ENCODE results near the gene CLEC12A.
"Not testable (repeated sequence)": the region's sequence is repeated elsewhere in the genome, so short reads cannot be mapped to it uniquely, and the experiment has no call there.

Gene CLEC12A

DNA sequence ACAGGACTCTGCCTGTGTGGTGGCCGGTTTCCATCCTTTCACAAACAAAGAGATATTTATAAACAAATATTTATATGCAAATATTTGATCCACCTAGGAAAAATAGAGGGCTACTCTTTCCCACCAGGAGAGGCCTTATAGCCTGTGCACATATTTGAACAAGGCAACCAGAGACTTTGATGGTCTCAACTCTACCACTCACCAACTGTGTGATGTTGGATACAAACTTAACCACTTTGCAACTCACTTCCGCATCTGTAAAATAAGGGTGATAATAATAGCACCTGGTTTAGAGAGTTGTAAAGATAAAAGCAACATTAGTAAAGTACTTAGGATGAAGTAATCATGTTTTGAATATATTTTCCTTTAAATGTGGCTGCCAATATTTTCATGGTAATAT is 1.5 kb upstream of the CLEC12A start:
- DNase-seq (ENCODE audit: low read depth in 2 of 2), result no peak

GRCh38 chr12:9973949-9974348 is 2.7 kb downstream of the CLEC12A start:
- no peak for DNase-seq (ENCODE audit: low read depth in 2 of 2)

- DNase-seq (ENCODE audit: low read depth in 2 of 2), result not testable (repeated sequence)
Observed at GRCh38 chr12:9974731-9975130, 3.5 kb downstream of the CLEC12A start.

- DNase-seq (ENCODE audit: low read depth in 2 of 2), result no peak
Observed at GRCh38 chr12:9975614-9976013, 4.4 kb downstream of the CLEC12A start.

DNA sequence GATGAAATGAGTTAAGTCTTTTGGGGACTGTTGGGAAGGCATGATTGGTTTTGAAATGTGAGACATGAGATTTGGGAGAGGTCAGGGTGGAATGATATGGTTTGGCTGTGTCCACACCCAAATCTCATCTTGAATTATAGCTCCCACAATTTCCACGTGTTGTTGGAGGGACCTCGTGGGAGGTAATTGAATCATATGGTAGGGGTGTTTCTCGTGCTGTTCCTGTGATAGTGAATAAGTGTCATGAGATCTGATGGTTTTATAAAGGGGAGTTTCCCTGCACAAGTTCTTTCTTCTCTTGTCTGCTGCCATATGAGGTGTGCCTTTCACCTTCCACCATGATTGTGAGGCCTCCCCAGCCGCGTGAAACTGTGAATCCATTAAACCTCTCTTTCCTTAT is 5.4 kb downstream of the CLEC12A start:
- not testable (repeated sequence) for DNase-seq (ENCODE audit: low read depth in 2 of 2)

DNA sequence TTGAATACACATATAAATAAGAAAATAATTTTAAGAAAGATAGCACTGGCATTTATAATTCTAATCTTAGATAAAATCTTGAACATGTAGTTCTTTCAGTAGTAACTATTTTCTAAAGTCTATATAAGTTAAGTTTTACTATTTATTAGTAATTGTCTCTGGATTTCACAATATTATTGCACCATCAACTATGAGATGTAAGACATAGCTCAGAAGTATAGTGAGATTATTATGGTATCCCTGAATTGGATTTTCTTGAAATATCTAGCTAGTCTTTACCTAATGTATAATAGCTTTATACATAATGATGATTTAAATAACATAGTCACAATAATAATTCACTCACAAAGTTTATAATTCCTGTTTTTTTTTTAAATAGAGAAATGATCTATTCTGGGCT is 6.7 kb downstream of the CLEC12A start:
- DNase-seq (ENCODE audit: low read depth in 2 of 2), result no peak

GRCh38 chr12:9980126-9980525 is 8.9 kb downstream of the CLEC12A start:
- DNase-seq (ENCODE audit: low read depth in 2 of 2), result no peak

DNA sequence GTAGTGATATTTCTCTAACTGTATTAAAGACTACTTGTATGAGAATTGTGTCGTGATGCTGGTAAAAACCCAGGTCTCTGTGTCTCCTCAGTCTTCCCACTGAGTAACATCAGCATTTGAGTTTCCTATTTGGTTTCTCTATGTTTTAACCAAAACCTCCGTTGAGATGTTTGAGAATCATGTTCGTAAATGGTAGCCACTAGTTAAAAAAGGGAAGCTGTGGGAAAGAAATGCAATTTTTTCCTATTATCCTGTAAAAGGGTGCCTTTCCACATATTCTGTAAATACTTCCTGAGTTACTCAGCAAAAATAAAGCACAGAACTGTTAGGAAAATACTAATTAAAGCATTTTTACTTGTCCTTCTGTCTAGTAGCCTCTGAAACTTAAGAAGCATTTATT is 20.7 kb downstream of the CLEC12A start:
- DNase-seq (ENCODE audit: low read depth in 2 of 2), result no peak

- DNase-seq (ENCODE audit: low read depth in 2 of 2), result no peak
Observed at GRCh38 chr12:9992296-9992695, 21.1 kb downstream of the CLEC12A start.

- DNase-seq (ENCODE audit: low read depth in 2 of 2), result no peak
Observed at GRCh38 chr12:9999016-9999415, 27.8 kb downstream of the CLEC12A start, which contains the start of gene CLEC1B. CLEC1B (minus strand) TSS chr12:9999121; CDS start chr12:9999100, 21 bp downstream.

DNA sequence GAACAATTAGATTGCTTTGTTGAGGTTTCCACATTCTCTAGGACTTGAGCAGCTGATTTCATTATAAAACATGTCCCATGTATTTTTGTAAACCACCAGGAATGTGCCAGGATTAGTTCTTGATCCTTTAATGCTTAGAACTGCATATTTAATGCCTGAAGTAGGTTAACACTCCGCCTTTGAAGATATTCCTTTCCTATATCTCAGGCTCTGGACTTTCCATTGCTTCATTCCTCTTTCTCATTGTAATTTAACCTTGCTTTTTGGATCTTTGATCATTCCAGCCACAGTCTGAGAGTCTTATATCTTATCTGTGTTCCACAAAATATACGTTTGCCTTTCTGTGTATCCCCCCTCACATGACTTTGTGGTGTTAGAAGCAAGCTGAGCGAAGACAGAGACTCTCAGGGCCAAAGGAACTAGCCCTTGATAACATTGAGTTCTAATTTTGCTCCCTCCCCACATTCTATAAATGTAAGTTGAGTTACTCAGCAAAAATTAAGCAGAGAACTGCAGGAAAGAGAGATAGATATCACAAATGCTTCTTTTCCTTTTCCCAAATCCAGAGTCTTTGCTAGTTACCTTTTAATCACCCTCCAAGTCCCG is 30.1 kb downstream of the CLEC12A start:
- no peak for DNase-seq (ENCODE audit: low read depth in 2 of 2)

DNA sequence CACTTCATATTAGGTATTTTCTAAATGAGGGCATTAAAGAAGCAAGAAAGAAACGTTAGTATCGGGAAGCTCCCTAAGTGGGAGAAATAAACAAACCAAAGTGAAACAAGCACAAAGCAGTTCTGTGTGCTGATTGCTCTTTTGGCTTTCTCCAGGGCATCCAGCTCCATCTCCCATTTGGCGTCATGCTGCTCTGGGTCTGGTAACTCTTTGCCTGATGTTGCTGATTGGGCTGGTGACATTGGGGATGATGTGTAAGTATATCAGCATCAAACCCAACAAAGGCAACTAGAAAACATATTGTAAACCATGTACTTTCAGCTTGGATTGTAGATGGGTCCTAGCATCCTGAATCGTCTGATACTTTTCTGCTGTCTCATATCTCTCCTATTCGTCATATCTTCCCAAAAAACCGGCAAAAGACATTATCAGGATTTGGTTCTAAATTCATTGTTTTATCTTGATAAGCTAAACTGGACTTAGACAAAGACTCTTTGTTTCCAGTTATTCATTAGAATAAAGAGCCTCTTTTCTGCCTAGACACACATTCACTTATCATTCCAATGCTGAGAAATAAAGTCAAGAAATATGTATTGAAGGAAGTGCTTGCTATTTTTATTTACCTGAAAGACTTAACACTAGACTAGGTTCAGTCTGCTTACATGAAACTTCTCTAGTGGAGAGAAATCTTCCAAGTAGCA is 41.6 kb downstream of the CLEC12A start:
- no peak for DNase-seq (ENCODE audit: low read depth in 2 of 2)

- DNase-seq (ENCODE audit: low read depth in 2 of 2), result no peak
Observed at GRCh38 chr12:10015450-10015849, 44.2 kb downstream of the CLEC12A start.

GRCh38 chr12:10016881-10017280 is 45.7 kb downstream of the CLEC12A start:
- DNase-seq (ENCODE audit: low read depth in 2 of 2), result no peak

- no peak for DNase-seq (ENCODE audit: low read depth in 2 of 2)
Observed at GRCh38 chr12:10018386-10018785, 47.2 kb downstream of the CLEC12A start.

GRCh38 chr12:10021342-10021741 is 50.1 kb downstream of the CLEC12A start:
- no peak for DNase-seq (ENCODE audit: low read depth in 2 of 2)

DNA sequence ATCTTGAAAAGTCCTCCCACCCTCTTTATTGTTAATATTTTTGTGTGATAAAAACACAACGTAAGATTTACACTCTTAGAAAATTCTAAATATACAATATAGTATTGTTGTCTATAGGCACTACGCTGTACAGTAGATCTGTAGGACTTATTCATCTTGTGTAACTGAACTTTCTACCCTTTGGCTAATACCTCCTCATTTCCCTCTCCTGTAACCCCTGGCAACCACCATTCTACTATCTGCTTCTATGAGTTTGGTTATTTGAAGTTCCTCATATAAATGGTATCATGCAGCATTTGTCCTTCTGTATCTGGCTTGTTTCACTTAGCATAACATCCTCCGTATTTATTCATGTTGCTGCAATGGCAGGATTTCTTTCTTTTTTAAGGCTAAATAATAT is 54.0 kb downstream of the CLEC12A start:
- no peak for DNase-seq (ENCODE audit: low read depth in 2 of 2)

DNA sequence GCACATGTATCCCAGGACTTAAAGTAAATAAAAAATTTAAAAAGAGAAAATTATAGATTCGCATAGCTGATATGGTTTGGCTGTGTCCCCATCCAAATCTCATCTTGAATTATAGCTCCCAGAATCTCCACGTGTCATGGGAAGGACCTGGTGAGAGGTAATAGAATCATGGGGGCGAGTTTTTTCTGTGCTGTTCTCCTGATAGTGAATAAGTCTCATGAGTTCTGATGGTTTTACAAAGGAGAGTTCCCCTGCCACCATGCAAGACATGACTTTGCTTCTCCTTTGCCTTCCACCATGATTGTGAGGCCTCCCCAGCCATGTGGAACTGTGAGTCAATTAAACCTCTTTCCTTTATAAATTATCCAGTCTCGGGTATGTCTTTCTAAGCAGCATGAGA is 55.5 kb downstream of the CLEC12A start:
- DNase-seq (ENCODE audit: low read depth in 2 of 2), result not testable (repeated sequence)

GRCh38 chr12:10027311-10027710 is 56.1 kb downstream of the CLEC12A start:
- DNase-seq (ENCODE audit: low read depth in 2 of 2), result no peak

- no peak for DNase-seq (ENCODE audit: low read depth in 2 of 2)
Observed at GRCh38 chr12:10027721-10028120, 56.5 kb downstream of the CLEC12A start.

GRCh38 chr12:10030446-10030845 is 59.2 kb downstream of the CLEC12A start, which contains the start of gene CLEC9A:
CLEC9A (plus strand) TSS chr12:10030682; CDS start chr12:10052688, 22,006 bp downstream.
- DNase-seq (ENCODE audit: low read depth in 2 of 2), result no peak

DNA sequence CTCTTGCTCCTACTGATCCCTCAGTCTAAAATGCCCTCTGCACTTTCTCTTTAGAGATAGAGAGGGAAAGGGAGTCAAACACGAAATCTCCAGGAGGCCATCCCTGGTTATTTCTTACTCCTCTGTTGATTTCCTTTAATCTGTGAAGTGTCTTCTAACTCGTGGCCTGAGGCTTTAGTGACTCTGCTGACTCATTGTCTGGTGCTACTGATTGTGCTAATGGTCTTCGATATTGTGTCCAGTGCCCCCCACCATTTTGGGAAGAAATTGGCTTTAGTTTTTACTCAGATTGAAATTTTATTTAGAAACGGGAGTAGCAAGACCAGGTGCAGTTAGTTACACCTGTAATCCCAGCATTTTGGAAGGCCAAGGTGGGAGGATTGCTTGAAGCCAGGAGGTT is 60.1 kb downstream of the CLEC12A start:
- DNase-seq (ENCODE audit: low read depth in 2 of 2), result no peak

DNA sequence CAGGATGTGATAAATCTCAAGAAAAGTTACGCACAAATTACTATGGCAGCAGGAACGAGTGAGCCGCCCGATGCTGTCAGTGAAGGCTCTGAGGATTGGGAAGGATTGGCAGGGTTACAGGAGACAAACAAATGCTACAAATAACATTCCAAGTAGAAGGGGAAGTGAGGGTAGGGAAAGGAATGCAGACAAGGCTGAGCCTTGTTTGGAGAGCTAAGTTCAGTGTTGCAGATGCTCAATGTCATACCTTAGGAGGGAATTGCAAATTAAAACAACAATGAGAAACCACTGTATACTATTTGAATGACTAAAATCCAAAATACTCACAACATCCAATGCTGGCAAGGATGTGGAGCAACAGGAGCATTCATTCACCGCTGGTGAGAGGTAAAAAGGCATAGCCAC is 60.6 kb downstream of the CLEC12A start:
- no peak for DNase-seq (ENCODE audit: low read depth in 2 of 2)

All from stimulated activated CD4-positive, alpha-beta T cell treated with anti-CD3 and anti-CD28 coated beads, Interleukin-4, amount 100 ng/mL, for 48 hours (primary cell).